Trophoblast cell (in vitro differentiated cells and primary cell): ENCODE measurements around the gene STXBP5L.
A peak's percentile ranks its signal among the peaks of the same experiment; 100 is the strongest.

ENCODE experiments used
- DNase-seq, 2 donors: peaks; one replicate each; pipeline ENCODE4 v3.0.0-alpha.2; 2016
- H2AFZ ChIP-seq: 2 replicates; pipeline ENCODE4 v1.6.1; 2013; ENCODE audit warnings: low read length, moderate library complexity, mild to moderate bottlenecking; ENCODE audit not compliant: insufficient read depth, poor library complexity
- H2AK5ac ChIP-seq: 2 replicates; pipeline ENCODE4 v1.6.1; 2013; ENCODE audit warnings: mild to moderate bottlenecking, low read length
- H2BK120ac ChIP-seq: 2 replicates; pipeline ENCODE4 v1.6.1; 2013; ENCODE audit warnings: low read length, mild to moderate bottlenecking, moderate library complexity; ENCODE audit not compliant: insufficient read depth, poor library complexity
- H2BK12ac ChIP-seq: 2 replicates; pipeline ENCODE4 v1.6.1; 2013; ENCODE audit warnings: mild to moderate bottlenecking, low read length, moderate library complexity
- H2BK5ac ChIP-seq: 2 replicates; pipeline ENCODE4 v1.6.1; 2013; ENCODE audit warnings: low read length, low read depth, moderate library complexity, mild to moderate bottlenecking; ENCODE audit not compliant: poor library complexity
- H3K14ac ChIP-seq: 2 replicates; pipeline ENCODE4 v1.6.1; 2013; ENCODE audit warnings: mild to moderate bottlenecking, low read length
- H3K18ac ChIP-seq: 2 replicates; pipeline ENCODE4 v1.6.1; 2013; ENCODE audit warnings: mild to moderate bottlenecking, low read length
- H3K23ac ChIP-seq: 2 replicates; pipeline ENCODE4 v1.6.1; 2013; ENCODE audit warnings: low read length
- H3K27ac ChIP-seq: 2 replicates; pipeline ENCODE4 v1.5.1; 2013; ENCODE audit warnings: low read depth, mild to moderate bottlenecking, inconsistent platforms, low read length, moderate library complexity
- H3K27me3 ChIP-seq: 2 replicates; pipeline ENCODE4 v1.6.1; 2013; ENCODE audit warnings: inconsistent platforms, mild to moderate bottlenecking, low read length, moderate library complexity; ENCODE audit not compliant: insufficient read depth
- H3K36me3 ChIP-seq, 2 experiments: 1 replicate in 1 of 2; 2 replicates in 1 of 2; pipeline ENCODE4 v1.6.1; 2013; ENCODE audit warnings: low read length in 2 of 2, mild to moderate bottlenecking in 2 of 2, moderate library complexity in 1 of 2; ENCODE audit not compliant: insufficient read depth in 2 of 2, control insufficient read depth in 1 of 2
- H3K4ac ChIP-seq: 2 replicates; pipeline ENCODE4 v1.6.1; 2013; ENCODE audit warnings: low read depth, mild to moderate bottlenecking, low read length, moderate library complexity
- H3K4me1 ChIP-seq, 2 experiments: 1 replicate in 1 of 2; 2 replicates in 1 of 2; pipeline ENCODE4 v1.6.1; 2013; ENCODE audit warnings: low read length in 2 of 2, mild to moderate bottlenecking in 2 of 2, moderate library complexity in 1 of 2; ENCODE audit not compliant: insufficient read depth in 2 of 2, control insufficient read depth in 1 of 2
- H3K4me2 ChIP-seq: 2 replicates; pipeline ENCODE4 v1.6.1; 2013; ENCODE audit warnings: inconsistent platforms, mild to moderate bottlenecking, low read length, moderate library complexity
- H3K4me3 ChIP-seq: 2 replicates; pipeline ENCODE4 v1.5.1; 2013; ENCODE audit warnings: mild to moderate bottlenecking, low read depth, low read length, inconsistent platforms
- H3K79me1 ChIP-seq: one replicate; pipeline ENCODE4 v1.6.1; 2013; ENCODE audit warnings: low read length
- H3K79me2 ChIP-seq: 2 replicates; pipeline ENCODE4 v1.6.1; 2013; ENCODE audit warnings: low read length, mild to moderate bottlenecking; ENCODE audit not compliant: control insufficient read depth, insufficient read depth, poor library complexity
- H3K9ac ChIP-seq: 2 replicates; pipeline ENCODE4 v1.6.1; 2013; ENCODE audit warnings: mild to moderate bottlenecking, low read length
- H3K9me3 ChIP-seq: 2 replicates; pipeline ENCODE4 v1.6.1; 2013; ENCODE audit warnings: low read depth, mild to moderate bottlenecking, control low read depth, inconsistent platforms, low read length; ENCODE audit not compliant: insufficient read depth
- H4K12ac ChIP-seq: 2 replicates; pipeline ENCODE4 v1.6.1; 2013; ENCODE audit warnings: low read depth, mild to moderate bottlenecking, low read length, moderate library complexity
- H4K8ac ChIP-seq: 2 replicates; pipeline ENCODE4 v1.6.1; 2013; ENCODE audit warnings: low read depth, mild to moderate bottlenecking, low read length, moderate library complexity
- H4K91ac ChIP-seq: one replicate; pipeline ENCODE4 v1.6.1; 2013; ENCODE audit warnings: low read depth, mild to moderate bottlenecking, low read length, moderate library complexity
- WGBS: extraction: QIAGEN DNeasy Blood & Tissue Kit; methylation state at CpG from one replicate; pipeline ENCODE4 v1.1.7; 2013; ENCODE audit warnings: missing lambda C conversion rate; ENCODE audit not compliant: insufficient read length, insufficient coverage; ENCODE audit errors: extremely low coverage; 5-methylcytosine and 5-hydroxymethylcytosine counted together

Gene STXBP5L

GRCh38 chr3:121430664-121431215 is 522.7 kb downstream of the STXBP5L start:
- no peaks in the 10 kb centered on the region for H3K27me3 ChIP-seq
- no peaks in the 10 kb centered on the region for H3K4me1 ChIP-seq
- H4K91ac ChIP-seq = no peak overlapping the region
- H2AFZ ChIP-seq = no peak overlapping the region
- H2AK5ac ChIP-seq = no peak overlapping the region
- DNase-seq = no peak
- H3K9ac ChIP-seq = no peak overlapping the region
- H2BK12ac ChIP-seq = no peak overlapping the region
- no peak overlapping the region for H3K4ac ChIP-seq
- no peak overlapping the region for H4K12ac ChIP-seq
- no peak overlapping the region for H3K14ac ChIP-seq
- H2BK5ac ChIP-seq = no peak overlapping the region
- peaks cover 0 to 4% of the 10 kb centered on the region in 2 experiments for H3K36me3 ChIP-seq
- H4K8ac ChIP-seq = no peak overlapping the region
- H3K79me1 ChIP-seq = no peaks in the 10 kb centered on the region
- H2BK120ac ChIP-seq = no peak overlapping the region
- H3K79me2 ChIP-seq = no peaks in the 10 kb centered on the region
- H3K18ac ChIP-seq = no peak overlapping the region
- no peak overlapping the region for H3K27ac ChIP-seq
- no peaks in the 10 kb centered on the region for H3K9me3 ChIP-seq
- H3K23ac ChIP-seq = no peak overlapping the region
- no peak overlapping the region for H3K4me2 ChIP-seq
- H3K4me3 ChIP-seq = no peak overlapping the region

- no CpG with 5 or more reads among the region's 5 CpGs for WGBS
These were observed 523.9 kb downstream of the STXBP5L start for GRCh38 chr3:121431726-121432517.

GRCh38 chr3:121436074-121436473 is 528.1 kb downstream of the STXBP5L start:
- Histone ChIP-seq H2BK12ac (no peak overlapping the region), H3K79me1 (no peaks in the 10 kb centered on the region), H3K23ac (no peak overlapping the region), H3K27me3 (no peaks in the 10 kb centered on the region), H4K8ac (no peak overlapping the region), H3K4me2 (no peak overlapping the region), H3K4me1 (no peaks in the 10 kb centered on the region), H3K27ac (no peak overlapping the region), H3K9ac (no peak overlapping the region), H2AFZ (no peak overlapping the region), H3K4ac (no peak overlapping the region), H3K79me2 (no peaks in the 10 kb centered on the region), H4K91ac (no peak overlapping the region), H3K14ac (no peak overlapping the region), H3K18ac (no peak overlapping the region), H2BK5ac (no peak overlapping the region), H2BK120ac (no peak overlapping the region), H3K36me3 (peaks cover 0 to 2% of the 10 kb centered on the region in 2 experiments), H4K12ac (no peak overlapping the region), H2AK5ac (no peak overlapping the region), H3K4me3 (no peak overlapping the region), H3K9me3 (no peaks in the 10 kb centered on the region)
- peak in 1 of 2 donors; percentile 6 for DNase-seq
- no CpG with 5 or more reads among the region's 2 CpGs for WGBS

More at GRCh38 chr3:121431726-121432517, 523.9 kb downstream of the STXBP5L start:
- peak in 1 of 2 donors; percentile 52 for DNase-seq
- Histone ChIP-seq H3K9me3 (no peaks in the 10 kb centered on the region), H3K4me1 (no peaks in the 10 kb centered on the region), H3K4me2 (no peak overlapping the region), H3K27me3 (no peaks in the 10 kb centered on the region), H3K18ac (no peak overlapping the region), H2BK12ac (no peak overlapping the region), H3K14ac (no peak overlapping the region), H4K91ac (no peak overlapping the region), H3K9ac (no peak overlapping the region), H3K79me2 (no peaks in the 10 kb centered on the region), H4K8ac (no peak overlapping the region), H3K4me3 (no peak overlapping the region), H3K4ac (no peak overlapping the region), H3K79me1 (no peaks in the 10 kb centered on the region), H2AFZ (no peak overlapping the region), H2BK5ac (no peak overlapping the region), H3K36me3 (peaks cover 0 to 4% of the 10 kb centered on the region in 2 experiments), H3K23ac (no peak overlapping the region), H2AK5ac (no peak overlapping the region), H4K12ac (no peak overlapping the region), H3K27ac (no peak overlapping the region), H2BK120ac (no peak overlapping the region)

GRCh38 chr3:121436641-121437040 is 528.6 kb downstream of the STXBP5L start:
- no peak overlapping the region for H2BK5ac ChIP-seq
- H3K9ac ChIP-seq = no peak overlapping the region
- no peaks in the 10 kb centered on the region for H3K4me1 ChIP-seq
- no peaks in the 10 kb centered on the region for H3K9me3 ChIP-seq
- no peak overlapping the region for H4K8ac ChIP-seq
- no peak overlapping the region for H4K12ac ChIP-seq
- no CpG with 5 or more reads among the region's 3 CpGs for WGBS
- H3K79me1 ChIP-seq = no peaks in the 10 kb centered on the region
- H3K27me3 ChIP-seq = no peaks in the 10 kb centered on the region
- no peak overlapping the region for H2BK120ac ChIP-seq
- H3K14ac ChIP-seq = no peak overlapping the region
- no peak overlapping the region for H3K27ac ChIP-seq
- H3K23ac ChIP-seq = no peak overlapping the region
- no peak overlapping the region for H3K4me3 ChIP-seq
- H2AFZ ChIP-seq = no peak overlapping the region
- H3K36me3 ChIP-seq = peaks cover 0 to 2% of the 10 kb centered on the region in 2 experiments
- no peak overlapping the region for H3K4ac ChIP-seq
- H4K91ac ChIP-seq = no peak overlapping the region
- no peak overlapping the region for H3K4me2 ChIP-seq
- no peak overlapping the region for H3K18ac ChIP-seq
- no peak overlapping the region for H2AK5ac ChIP-seq
- H2BK12ac ChIP-seq = no peak overlapping the region
- no peaks in the 10 kb centered on the region for H3K79me2 ChIP-seq
- DNase-seq = no peak
